Mesodermal cell (in vitro differentiated cells): ENCODE data around the gene RTF1.
"Not testable (repeated sequence)": the region's sequence is repeated elsewhere in the genome, so short reads cannot be mapped to it uniquely, and the experiment has no call there.

Source experiments
- H3K27ac ChIP-seq: 2 replicates; pipeline ENCODE4 v1.7.0; 2013; ENCODE audit warnings: mild to moderate bottlenecking, low read depth, low read length, moderate library complexity; ENCODE audit not compliant: severe bottlenecking
- H3K36me3 ChIP-seq: 2 replicates; pipeline ENCODE4 v1.7.1; 2013; ENCODE audit warnings: mild to moderate bottlenecking, low read length, moderate library complexity; ENCODE audit not compliant: control insufficient read depth, insufficient read depth
- H3K4me1 ChIP-seq: one replicate; pipeline ENCODE4 v1.7.1; 2013; ENCODE audit warnings: mild to moderate bottlenecking, low read length; ENCODE audit not compliant: insufficient read depth, control insufficient read depth, poor library complexity, severe bottlenecking
- H3K4me3 ChIP-seq: 2 replicates; pipeline ENCODE4 v1.7.0; 2013; ENCODE audit warnings: low read length, control low read depth, mild to moderate bottlenecking; ENCODE audit not compliant: insufficient read depth, poor library complexity, severe bottlenecking; ENCODE audit errors: extremely low read depth
- H3K9me3 ChIP-seq: 2 replicates; pipeline ENCODE4 v1.7.1; 2013; ENCODE audit warnings: mild to moderate bottlenecking, low read length, moderate library complexity; ENCODE audit not compliant: control insufficient read depth
- WGBS, 2 experiments: methylation state at CpG; one replicate each; pipeline ENCODE4 v1.1.5; 2013; ENCODE audit warnings: missing lambda C conversion rate in 2 of 2; ENCODE audit not compliant: insufficient coverage in 2 of 2; 5-methylcytosine and 5-hydroxymethylcytosine counted together

Gene RTF1

GRCh38 chr15:41411031-41411430, 5.9 kb upstream of the RTF1 start:
- Histone ChIP-seq H3K4me3 (no peak overlapping the region), H3K4me1 (no peaks in the 10 kb centered on the region), H3K36me3 (no peaks in the 10 kb centered on the region), H3K27ac (no peak overlapping the region), H3K9me3 (no peaks in the 10 kb centered on the region)
- no CpG with 5 or more reads among the region's 2 CpGs for WGBS, 2 experiments

DNA sequence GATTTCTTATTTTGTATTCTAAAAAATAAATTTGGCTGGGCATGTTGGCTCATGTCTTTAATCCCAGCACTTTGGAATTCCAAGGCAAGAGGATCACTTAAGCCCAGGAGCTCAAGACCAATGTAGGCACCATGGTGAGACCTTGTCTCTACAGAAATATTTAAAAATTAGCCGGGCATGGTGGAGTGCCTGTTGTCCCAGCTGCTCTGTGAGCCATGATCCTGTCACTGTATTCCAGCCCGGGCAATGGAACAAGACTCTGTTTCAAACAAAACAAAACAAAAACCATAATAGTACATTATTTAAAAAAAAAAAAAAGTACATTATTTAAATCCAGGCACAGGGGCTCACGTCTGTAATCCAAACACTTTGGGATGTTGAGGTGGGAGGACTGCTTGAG, 5.5 kb upstream of the RTF1 start:
- no peaks in the 10 kb centered on the region for H3K4me1 ChIP-seq
- H3K9me3 ChIP-seq: no peaks in the 10 kb centered on the region
- H3K36me3 ChIP-seq: no peaks in the 10 kb centered on the region
- H3K27ac ChIP-seq: no peak overlapping the region
- 88 to 94% methylated on average over 1 to 3 of the region's 3 CpGs for WGBS, 2 experiments
- no peak overlapping the region for H3K4me3 ChIP-seq

- Histone ChIP-seq H3K4me3 (peak overlapping the region; percentile 95), H3K4me1 (no peaks in the 10 kb centered on the region), H3K36me3 (peaks cover 3% of the 10 kb centered on the region), H3K27ac (peak overlapping the region; percentile 50), H3K9me3 (no peaks in the 10 kb centered on the region)
- 24% methylated on average over 15 to 16 of the region's 20 CpGs for WGBS, 2 experiments
These were observed 660 bp upstream of the RTF1 start for GRCh38 chr15:41416128-41416741.

- Histone ChIP-seq H3K4me3 (peak overlapping the region; percentile 95), H3K27ac (peak overlapping the region; percentile 67), H3K9me3 (no peaks in the 10 kb centered on the region), H3K36me3 (peaks cover 12% of the 10 kb centered on the region), H3K4me1 (no peaks in the 10 kb centered on the region)
- WGBS, 2 experiments: 0 to 1% methylated on average over 27 to 32 of the region's 37 CpGs
These were observed 712 bp downstream of the RTF1 start for GRCh38 chr15:41417418-41418195.

GRCh38 chr15:41423979-41424659, 7.2 kb downstream of the RTF1 start:
- Histone ChIP-seq H3K27ac (no peak overlapping the region), H3K36me3 (peaks cover 39% of the 10 kb centered on the region), H3K4me3 (no peak overlapping the region), H3K4me1 (no peaks in the 10 kb centered on the region), H3K9me3 (no peaks in the 10 kb centered on the region)
- WGBS, 2 experiments: 90 to 91% methylated on average over 6 of the region's 7 CpGs

DNA sequence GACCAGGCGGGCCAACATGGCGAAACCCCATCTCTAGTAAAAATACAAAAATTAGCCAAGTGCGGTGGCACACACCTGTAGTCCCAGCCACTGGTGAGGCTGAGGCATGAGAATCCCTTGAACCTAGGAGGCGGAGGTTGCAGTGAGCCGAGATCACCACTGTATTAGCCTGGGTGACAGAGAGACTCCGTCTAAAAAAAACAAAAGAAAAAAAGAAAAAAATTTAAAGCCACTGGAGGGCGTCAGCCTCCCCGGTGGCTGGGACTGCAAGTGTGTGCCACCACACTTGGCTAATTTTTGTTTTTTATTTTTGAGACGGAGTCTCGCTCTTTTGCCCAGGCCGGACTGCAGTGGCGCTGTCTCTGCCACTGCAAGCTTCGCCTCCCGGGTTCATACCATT, 7.9 kb downstream of the RTF1 start:
- Histone ChIP-seq H3K27ac (no peak overlapping the region), H3K4me3 (no peak overlapping the region), H3K4me1 (no peaks in the 10 kb centered on the region), H3K36me3 (peaks cover 36% of the 10 kb centered on the region), H3K9me3 (no peaks in the 10 kb centered on the region)
- WGBS, 2 experiments: 96 to 97% methylated on average over 13 to 14 of the region's 14 CpGs

GRCh38 chr15:41425907-41426306, 9.0 kb downstream of the RTF1 start:
- 88 to 92% methylated on average over 5 of the region's 5 CpGs for WGBS, 2 experiments
- not testable (repeated sequence) for H3K4me3 ChIP-seq, H3K27ac ChIP-seq, H3K4me1 ChIP-seq, H3K9me3 ChIP-seq
- peaks cover 36% of the 10 kb centered on the region for H3K36me3 ChIP-seq

DNA sequence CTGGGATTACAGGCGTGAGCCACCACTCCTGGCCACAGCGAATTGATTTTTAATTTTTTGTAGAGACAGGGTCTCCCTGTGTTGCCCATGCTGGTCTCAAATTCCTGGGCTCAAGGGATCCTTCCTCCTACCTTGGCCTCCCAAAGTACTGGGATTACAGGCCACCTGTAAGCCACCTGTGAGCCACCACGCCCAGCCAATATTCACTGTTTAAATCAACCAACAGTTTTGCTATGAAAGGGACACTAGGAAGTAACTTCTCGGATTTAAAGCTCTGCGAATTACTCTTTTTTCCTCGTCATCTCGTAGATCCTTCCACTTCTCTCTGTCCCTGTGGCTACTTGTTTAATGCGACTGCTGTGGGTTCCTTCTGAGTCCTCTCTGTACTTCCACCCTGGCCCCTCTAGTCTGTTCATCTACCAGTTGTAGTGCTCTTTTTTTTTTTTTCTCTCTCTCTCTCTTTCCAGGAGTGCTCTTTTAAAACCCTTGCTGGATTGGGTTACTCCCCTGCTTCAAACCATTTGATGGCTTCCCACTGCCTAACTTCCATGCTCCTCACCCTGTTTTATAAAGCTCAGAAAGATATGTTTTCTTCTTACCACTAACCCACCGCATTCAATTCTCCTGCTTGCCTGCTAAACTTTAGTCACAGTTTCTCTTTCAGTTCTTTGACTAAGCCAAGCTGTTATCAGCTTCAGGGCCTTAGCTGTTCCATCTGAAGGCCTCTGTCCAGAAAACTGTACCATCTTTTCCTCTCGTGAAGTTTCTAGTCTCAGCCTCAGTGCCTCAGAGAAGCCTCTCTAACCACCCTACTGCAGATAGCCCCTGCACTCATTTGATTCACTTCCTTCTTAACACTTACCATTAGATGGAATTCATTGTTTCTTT, 12.4 kb downstream of the RTF1 start:
- 94 to 95% methylated on average over 9 to 10 of the region's 10 CpGs for WGBS, 2 experiments
- Histone ChIP-seq H3K4me1 (no peaks in the 10 kb centered on the region), H3K4me3 (no peak overlapping the region), H3K36me3 (peaks cover 39% of the 10 kb centered on the region), H3K9me3 (no peaks in the 10 kb centered on the region), H3K27ac (peak overlapping the region; percentile 16)

DNA sequence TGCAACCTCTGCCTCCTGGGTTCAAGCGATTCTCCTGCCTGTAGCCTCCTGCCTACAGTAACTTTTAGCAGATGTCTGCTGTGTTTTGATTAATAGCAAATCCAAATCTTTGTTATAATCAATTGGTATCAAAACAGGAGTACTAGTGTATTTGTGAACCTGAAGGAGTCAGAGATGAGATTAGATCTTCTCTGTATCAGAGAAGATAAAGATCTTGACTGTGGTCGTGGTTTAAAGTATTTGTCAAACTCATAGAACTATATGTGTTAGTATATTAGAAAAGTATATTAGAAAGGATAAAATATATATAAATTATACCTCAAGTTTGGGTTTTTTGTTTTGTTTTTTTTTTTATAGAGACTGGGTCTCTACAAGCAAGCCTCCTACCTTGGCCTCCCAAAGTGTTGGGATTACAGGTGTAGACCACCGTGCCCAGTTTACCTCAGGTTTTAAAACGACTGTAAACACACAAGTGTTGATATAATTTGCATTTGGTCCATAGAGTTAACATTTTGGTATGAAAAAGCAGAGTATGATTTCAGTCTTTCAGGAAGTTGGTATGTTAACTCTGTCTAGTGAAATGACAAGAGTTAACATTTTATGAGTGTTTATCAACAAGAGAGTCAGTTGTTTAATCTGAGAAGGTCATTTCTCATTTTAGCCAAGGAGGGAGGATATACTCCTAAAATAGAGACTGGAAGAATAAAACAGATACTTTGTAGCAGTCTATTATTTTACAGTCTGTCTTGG, 18.3 kb downstream of the RTF1 start:
- Histone ChIP-seq H3K36me3 (peaks cover 64% of the 10 kb centered on the region), H3K4me3 (no peak overlapping the region), H3K27ac (no peak overlapping the region), H3K4me1 (peaks cover 13% of the 10 kb centered on the region), H3K9me3 (no peaks in the 10 kb centered on the region)
- 100% methylated on average over 2 to 3 of the region's 4 CpGs for WGBS, 2 experiments

GRCh38 chr15:41437448-41437847, 20.6 kb downstream of the RTF1 start:
- peaks cover 74% of the 10 kb centered on the region for H3K36me3 ChIP-seq
- H3K4me1 ChIP-seq: peaks cover 13% of the 10 kb centered on the region
- H3K4me3 ChIP-seq: no peak overlapping the region
- 85 to 100% methylated on average over 3 to 4 of the region's 4 CpGs for WGBS, 2 experiments
- H3K9me3 ChIP-seq: no peaks in the 10 kb centered on the region
- H3K27ac ChIP-seq: no peak overlapping the region
